Measurements from ENCODE around the gene TAS2R40.

- TF ChIP-seq CTCF (IDR thresholded peaks at IDR 0.05) (no peak), TEAD4 (IDR thresholded peaks at IDR 0.05; ENCODE audit: borderline replicate concordance, insufficient read depth) (no peak), GABPA (IDR thresholded peaks at IDR 0.05; ENCODE audit: low read depth) (no peak), NRF1 (IDR thresholded peaks at IDR 0.05; ENCODE audit: low read depth, low read length) (no peak), EZH2phosphoT487 (IDR thresholded peaks at IDR 0.05; ENCODE audit: borderline replicate concordance, low read depth) (no peak)
These were observed 45.7 kb upstream of the TAS2R40 start for GRCh38 chr7:143176128-143176527.

All from SK-N-SH (cell line).